Measurements from ENCODE around the gene CYP2A6. TPM values are rescaled to one million over a fixed set of nuclear protein-coding genes. Genes with fewer than 3 reads are reported as not detected.
"Not testable (repeated sequence)": the region's sequence is repeated elsewhere in the genome, so short reads cannot be mapped to it uniquely, and the experiment has no call there.

Gene CYP2A6
- total RNA-seq, 1 donor from 2014 or later = not detected

- peak; percentile 79 for DNase-seq
Observed at GRCh38 chr19:40818480-40819399, 31.5 kb downstream of the CYP2A6 start.

- DNase-seq = no peak
Observed at GRCh38 chr19:40815223-40815622, 35.0 kb downstream of the CYP2A6 start.

GRCh38 chr19:40813182-40813581, 37.1 kb downstream of the CYP2A6 start:
- peak; percentile 64 for DNase-seq

- not testable (repeated sequence) for DNase-seq
Observed at GRCh38 chr19:40812571-40812970, 37.7 kb downstream of the CYP2A6 start.

GRCh38 chr19:40811478-40812341, 38.5 kb downstream of the CYP2A6 start:
- DNase-seq = peak; percentile 56

GRCh38 chr19:40810649-40811408, 39.4 kb downstream of the CYP2A6 start:
- DNase-seq = peak; percentile 84

GRCh38 chr19:40810160-40810559, 40.1 kb downstream of the CYP2A6 start:
- DNase-seq = no peak

- no peak for DNase-seq
Observed at GRCh38 chr19:40809358-40810086, 40.7 kb downstream of the CYP2A6 start.

- no peak for DNase-seq
Observed at GRCh38 chr19:40808497-40808896, 41.8 kb downstream of the CYP2A6 start.

- no peak for DNase-seq
Observed at GRCh38 chr19:40808021-40808325, 42.3 kb downstream of the CYP2A6 start.

GRCh38 chr19:40807147-40808020, 42.9 kb downstream of the CYP2A6 start:
- no peak for DNase-seq

GRCh38 chr19:40806423-40807146, 43.7 kb downstream of the CYP2A6 start:
- DNase-seq = peak; percentile 94

- DNase-seq = no peak
Observed at GRCh38 chr19:40805258-40805868, 44.9 kb downstream of the CYP2A6 start.

GRCh38 chr19:40804783-40805242, 45.4 kb downstream of the CYP2A6 start:
- DNase-seq = no peak

GRCh38 chr19:40803857-40804782, 46.1 kb downstream of the CYP2A6 start:
- no peak for DNase-seq

GRCh38 chr19:40803170-40803856, 46.9 kb downstream of the CYP2A6 start:
- no peak for DNase-seq

- DNase-seq = no peak
Observed at GRCh38 chr19:40802300-40803169, 47.7 kb downstream of the CYP2A6 start.

Data from tongue (tissue), 2 donors.